ENCODE measurements around the gene OR1E2. TPM values are rescaled to one million over a fixed set of nuclear protein-coding genes. Genes with fewer than 3 reads are reported as not detected.
"Not testable (repeated sequence)": the region's sequence is repeated elsewhere in the genome, so short reads cannot be mapped to it uniquely, and the experiment has no call there.

Gene OR1E2, protein sequence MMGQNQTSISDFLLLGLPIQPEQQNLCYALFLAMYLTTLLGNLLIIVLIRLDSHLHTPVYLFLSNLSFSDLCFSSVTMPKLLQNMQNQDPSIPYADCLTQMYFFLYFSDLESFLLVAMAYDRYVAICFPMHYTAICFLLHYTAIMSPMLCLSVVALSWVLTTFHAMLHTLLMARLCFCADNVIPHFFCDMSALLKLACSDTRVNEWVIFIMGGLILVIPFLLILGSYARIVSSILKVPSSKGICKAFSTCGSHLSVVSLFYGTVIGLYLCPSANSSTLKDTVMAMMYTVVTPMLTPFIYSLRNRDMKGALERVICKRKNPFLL
- not detected in 2 replicates for total RNA-seq

DNA sequence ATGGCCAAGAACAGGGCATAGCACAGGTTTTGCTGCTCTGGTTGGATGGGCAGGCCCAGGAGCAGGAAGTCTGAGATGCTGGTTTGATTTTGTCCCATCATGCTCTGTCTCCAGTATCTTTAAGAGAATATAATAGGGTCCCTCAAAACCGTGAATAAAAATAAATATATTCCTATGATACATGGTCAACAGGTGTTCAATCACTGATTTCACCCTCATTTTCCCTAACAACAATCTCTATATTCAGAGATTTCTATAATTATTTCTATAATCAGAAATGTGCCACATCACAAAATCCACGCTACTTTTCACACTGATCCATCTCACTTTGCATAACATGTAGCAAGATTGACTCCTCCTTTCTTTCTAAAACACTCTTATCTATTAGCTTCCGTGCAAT is at the start of gene OR1E2:
Gene OR1E2 (minus strand): TSS at position 101 of the 400 bp plus-strand sequence. CDS start 0 bp downstream, at position 101.
- DNase-seq = no peak

DNA sequence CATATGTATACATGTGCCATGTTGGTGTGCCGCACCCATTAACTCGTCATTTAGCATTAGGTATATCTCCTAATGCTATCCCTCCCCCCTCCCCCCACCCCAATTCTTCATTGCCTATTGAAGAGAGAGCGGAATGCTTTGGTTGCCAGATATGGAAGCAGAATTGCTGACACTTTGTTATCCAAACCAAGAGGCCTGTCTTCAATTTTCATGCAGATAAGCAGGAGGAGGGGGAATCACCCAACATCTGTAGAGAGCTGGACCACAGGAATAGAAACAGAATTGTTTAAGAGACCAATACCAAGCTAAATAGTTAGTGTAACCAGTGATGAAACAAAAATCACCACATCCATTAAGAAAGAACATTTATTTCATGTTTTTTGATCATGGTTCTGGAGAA is 49.2 kb upstream of the OR1E2 start:
- no peak for DNase-seq

DNA sequence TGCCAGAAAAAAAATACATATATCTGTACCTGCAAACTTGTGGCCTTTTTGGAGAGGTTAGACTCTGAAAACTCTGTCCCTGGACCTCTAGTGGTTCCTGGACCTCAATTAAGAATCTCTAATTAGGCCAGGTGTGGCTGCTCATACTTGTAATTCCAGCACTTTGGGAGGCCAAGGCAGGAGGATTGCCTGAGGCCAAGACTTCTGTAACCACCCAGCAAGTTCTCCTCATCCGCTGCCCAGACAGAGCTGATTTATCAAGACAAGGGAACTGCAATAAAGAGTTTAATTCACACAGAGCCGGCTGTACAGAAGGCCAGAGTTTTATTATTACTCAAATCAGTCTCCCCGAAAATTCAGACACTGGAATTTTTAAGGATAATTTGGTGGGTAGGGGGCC is 46.3 kb upstream of the OR1E2 start:
- no peak for DNase-seq

DNA sequence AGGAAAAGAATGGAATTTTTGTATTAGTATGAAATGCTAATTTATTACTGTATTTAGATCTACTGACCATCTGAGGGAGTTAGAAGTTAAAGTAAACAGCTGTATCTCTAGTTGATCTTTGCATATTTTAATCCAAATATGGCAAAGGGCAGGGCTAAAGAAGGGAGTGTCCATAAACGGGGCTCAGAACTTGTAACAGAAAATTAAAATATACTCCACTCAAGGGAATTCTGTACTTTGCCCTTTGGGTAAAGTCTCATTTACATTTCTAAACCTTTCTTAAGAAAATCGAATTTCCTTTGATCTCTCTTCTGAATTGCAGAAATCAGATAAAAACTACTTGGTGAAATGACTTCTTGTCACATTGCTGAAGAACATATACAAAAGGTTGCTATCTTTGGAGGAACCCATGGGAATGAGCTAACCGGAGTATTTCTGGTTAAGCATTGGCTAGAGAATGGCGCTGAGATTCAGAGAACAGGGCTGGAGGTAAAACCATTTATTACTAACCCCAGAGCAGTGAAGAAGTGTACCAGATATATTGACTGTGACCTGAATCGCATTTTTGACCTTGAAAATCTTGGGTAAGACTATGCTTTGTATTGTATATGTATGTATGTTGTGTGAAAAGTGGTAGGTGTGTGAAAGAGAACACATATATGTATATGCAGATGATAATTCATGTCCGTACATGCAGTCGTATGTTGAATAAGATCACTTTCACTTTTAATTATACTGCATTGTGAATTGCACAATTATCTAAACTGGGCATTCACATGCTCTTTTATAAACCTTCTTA is 42.4 kb upstream of the OR1E2 start, which contains the start of gene ASPA:
Gene ASPA (plus strand): TSS at position 186 of the 799 bp plus-strand sequence. CDS start 163 bp downstream, at position 349.
- no peak for DNase-seq

DNA sequence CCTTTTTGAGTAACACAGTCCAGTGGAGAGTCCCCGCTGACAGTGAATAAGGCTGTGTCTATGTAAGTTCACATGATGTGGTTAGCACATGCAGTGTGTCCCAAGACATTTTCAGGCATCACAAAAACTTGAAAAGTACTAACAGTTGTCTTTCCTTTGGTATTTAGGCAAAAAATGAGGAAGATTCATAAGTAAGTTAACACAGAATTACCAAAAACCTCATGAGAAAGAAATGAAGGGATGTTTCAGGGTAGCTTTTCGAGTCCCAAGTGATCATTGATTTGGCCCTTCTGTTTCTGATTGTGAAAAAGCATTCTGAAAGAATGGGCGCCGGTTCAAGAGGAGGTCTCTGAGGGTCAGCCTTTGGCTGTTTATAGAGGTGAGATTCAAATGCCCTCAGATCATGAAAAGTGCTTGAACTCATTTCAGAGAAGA is 41.6 kb upstream of the OR1E2 start:
- no peak for DNase-seq

DNA sequence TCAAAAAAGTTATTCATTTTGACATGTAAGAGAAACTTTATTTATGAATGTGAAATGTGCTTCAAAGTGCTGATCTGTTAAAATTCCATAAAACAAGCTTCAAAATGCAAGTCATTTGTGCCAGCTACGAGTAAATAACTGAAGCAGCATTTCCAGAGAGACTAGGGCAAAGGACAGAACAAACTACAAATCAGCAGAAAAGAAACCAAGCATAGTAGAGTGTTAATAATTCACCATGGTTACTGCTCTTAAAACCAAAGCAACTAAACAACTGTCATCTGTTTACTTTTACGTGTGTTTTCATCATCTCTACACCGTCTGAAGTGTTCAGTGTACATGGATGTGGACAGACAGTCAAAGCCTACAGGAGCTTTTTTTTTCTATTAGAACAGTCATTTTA is 40.6 kb upstream of the OR1E2 start:
- DNase-seq = no peak

DNA sequence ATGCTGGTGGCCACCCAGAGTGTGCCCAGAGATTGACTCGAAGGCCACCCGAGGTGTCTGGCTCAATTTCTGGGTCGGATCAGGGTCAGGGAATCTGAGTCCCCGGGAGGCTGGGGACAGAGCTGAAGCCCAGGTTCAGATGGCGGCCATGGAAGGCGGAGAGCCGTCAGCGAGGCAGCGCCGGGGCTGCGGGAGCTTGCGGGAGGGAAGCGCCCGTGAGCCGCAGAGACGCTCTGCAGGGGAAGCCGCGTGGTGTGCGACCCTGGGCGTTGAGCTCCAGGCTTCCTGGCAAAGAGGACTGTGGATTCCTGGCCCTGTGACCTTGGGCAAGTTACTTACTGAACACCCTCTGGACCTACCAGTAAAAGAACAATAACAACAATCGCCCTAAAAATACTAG is 38.5 kb upstream of the OR1E2 start:
- no peak for DNase-seq

DNA sequence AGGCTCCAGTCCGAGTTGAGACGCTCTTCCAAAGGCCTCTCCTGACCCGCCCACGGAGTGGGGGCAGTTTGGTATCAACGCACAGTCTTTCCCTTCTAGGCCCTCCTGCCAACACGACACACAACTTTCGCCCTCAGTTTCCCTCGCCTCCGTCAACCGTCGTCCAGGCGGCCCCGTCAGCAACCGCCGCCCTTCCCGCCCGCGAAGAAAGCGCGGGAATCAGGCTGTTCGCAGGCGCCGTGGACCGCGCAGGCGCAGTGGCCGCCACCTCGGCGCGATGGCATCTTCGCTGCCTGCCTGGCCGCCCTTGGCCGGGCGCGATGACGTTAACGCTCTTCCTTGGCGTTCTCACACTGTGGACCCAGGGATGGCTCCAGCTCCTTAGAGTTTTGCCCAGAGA is 38.0 kb upstream of the OR1E2 start, which contains the start of gene SPATA22:
Gene SPATA22 (minus strand): TSS at position 221 of the 400 bp plus-strand sequence. CDS start 2,494 bp downstream, outside the sequence.
- DNase-seq = no peak

DNA sequence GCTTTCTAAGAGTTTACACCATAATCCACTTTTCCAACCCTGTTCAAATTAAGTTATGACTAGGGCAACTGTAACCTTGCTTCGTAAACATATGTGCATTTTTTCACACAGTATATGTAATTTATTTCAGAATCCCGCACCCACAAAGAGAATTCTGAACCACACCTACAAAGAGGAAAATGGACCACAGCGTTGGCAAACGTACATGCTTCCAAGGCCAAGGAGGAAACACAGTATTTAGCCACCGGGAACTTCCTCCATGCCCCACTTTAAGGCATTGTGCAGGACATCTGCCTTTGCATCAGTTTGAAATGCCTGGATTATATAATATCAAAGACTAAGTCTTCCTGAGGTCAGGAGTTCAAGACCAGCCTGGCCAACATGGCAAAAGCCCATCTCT is 35.9 kb upstream of the OR1E2 start:
- no peak for DNase-seq

DNA sequence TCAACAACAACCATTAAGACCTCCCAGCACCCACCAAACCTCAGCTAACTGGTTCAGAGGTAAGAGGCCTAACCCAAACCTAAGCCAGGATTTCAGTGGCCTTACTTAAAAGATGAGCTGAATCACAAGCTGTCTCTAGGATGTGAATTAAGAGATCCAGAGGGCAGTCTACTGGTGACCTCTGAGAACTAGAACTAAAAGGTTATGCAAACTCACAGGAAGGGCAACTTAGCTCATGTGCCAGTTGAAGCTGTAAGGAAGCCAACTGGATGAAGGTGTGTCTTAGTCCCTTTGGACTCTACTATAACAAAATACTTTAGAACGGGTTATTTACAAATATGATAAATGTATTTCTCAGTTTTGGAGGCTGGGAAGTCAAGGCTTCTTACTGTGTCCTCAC is 32.7 kb upstream of the OR1E2 start:
- not testable (repeated sequence) for DNase-seq

DNA sequence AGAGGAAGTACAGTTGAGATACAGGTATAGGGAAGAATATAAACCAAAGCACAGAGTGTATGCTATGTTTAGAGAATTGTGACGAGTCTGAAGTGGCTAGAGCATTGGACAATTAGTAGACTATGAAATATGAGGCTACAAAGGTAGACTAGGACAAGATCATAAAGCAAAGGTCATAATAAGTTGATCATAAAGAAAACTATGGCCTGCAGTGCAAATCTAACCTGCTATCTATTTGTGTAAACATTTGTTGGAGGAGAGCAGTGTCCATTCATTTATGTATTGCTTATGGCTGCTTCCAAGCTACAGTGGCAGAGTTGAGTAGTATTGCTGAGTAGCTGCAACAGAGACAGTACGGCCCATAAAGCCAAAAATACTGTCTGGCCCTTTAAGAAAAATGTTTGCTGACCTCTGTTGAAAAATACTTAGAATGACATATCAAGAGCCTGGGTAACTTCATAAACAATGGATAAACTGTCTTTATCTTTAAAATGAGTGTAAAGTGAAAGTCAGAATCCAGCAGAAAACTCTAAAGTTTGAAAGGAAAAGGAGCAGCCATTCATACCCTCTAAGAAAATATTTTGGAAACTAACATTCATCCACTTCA is 14.5 kb upstream of the OR1E2 start:
- no peak for DNase-seq

DNA sequence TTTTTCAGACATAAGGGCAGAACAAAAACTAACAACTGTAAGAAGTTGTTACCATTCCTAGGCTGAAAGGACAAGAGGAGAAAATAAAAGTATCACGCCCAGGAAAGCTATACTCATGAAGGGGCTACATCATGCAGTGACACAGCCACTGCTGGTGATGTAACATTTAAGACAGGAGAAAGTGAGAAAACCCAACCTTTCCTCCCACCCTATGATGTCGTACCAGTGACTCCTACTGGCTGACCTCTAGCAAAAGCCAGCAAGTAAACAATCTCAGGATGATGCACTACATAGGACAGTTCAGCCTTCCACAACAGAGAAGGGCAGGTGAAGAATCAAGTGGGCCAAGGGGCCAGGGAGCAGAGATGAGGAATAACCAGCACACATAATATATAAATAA is 14.0 kb upstream of the OR1E2 start:
- DNase-seq = no peak

DNA sequence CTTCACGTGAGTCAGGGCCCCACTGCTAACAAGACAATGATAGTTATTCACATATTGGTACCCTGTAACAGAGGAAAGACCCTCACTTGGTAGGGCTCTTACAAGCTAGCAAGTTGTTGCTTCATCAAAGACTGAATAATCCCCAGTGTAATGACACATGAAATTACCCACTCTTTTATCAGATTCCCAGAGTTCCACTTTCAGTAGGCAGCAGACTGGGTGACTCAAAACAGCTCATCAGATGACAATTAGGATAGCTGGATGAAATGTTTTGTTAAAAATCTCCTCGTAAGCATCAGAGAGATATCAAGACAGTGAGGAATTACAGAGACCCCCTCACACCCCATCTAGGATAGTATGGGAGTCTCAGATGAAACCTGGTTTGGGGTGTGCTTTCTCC is 6.8 kb upstream of the OR1E2 start:
- no peak for DNase-seq

DNA sequence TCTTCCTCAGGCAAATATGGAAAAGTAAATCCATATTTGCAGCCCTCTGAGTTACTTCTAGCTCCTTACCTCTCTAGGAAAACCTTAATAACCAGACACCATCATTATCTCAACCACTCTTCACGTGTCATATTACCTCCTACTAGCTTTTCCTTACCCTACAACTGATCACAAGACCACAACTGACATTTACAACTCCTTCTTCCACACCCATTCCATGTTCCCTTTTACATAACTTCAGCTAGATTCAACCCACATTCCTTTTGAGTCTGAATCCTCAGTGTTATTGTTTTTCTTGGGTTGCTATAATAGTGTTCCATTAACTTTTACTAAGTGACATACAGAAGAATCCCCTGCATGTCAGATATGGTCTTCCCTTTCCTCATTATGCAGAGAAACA is 4.7 kb upstream of the OR1E2 start:
- no peak for DNase-seq

DNA sequence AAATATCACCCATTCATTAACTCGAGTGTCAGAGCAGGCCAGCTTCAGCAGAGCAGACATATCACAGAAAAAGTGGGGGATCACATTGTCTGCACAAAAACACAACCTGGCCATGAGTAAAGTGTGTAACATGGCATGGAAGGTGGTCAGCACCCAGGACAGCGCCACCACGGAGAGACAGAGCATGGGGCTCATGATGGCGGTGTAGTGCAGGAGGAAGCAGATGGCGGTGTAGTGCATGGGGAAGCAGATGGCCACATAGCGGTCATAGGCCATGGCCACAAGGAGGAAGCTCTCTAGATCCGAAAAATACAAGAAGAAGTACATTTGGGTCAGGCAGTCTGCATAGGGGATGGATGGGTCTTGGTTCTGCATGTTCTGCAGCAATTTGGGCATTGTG is 426 bp downstream of the OR1E2 start:
- not testable (repeated sequence) for DNase-seq

DNA sequence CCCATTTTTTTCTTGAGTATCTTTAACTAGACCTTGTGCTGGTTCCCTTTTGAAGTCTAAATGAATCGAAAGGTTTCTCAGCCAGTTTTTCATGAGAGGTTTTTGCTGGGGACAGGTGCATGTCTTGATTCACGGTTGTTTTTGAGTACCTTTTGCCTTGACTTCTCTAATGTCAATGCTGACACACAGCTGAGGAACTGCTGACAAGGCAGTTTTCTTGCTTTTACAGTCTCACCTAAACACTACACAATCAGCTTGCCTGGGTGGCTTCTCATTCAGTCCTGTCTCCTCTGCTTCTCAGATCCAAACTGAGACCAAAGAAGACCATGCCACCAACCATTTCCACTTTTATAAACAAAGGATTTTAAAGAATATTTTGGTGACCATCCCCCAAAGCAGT is 15.4 kb downstream of the OR1E2 start:
- no peak for DNase-seq

DNA sequence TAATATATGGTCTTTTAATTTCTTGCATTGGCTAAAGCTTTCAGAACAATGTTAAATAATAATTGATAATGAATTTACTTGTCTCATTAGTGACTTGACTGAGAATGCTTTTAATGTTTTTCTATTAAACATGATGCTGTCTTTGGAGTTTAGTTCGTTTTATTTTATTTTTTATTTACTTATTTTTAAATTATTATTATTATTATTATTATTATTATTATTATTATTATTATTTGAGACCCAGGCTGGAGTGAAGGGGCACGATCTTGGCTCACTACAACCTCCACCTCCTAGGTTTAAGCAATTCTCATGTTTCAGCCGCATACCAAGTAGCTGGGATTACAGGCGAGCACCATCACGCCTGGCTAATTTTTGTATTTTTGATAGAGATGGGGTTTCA is 18.0 kb downstream of the OR1E2 start:
- no peak for DNase-seq

DNA sequence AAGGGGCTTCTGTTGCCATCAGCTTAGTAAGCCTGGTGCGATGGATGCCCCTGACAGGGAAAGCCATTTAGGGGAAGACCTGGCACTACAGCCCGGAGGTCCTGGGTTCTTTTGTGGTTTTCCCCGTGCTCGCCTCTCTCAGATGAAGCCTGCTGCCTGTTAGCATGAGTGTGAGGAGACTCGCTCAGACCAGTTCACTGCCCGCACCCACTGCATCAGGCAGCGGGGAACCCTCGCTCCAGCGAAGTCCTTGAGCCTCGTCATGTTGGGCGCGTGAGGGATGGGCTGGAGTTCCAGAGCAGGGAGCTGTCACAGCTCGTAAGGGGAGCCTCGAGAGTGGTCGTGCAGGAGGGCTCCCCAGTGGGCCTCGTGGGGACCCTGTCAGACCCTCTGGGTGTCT is 21.4 kb downstream of the OR1E2 start:
- DNase-seq = not testable (repeated sequence)

DNA sequence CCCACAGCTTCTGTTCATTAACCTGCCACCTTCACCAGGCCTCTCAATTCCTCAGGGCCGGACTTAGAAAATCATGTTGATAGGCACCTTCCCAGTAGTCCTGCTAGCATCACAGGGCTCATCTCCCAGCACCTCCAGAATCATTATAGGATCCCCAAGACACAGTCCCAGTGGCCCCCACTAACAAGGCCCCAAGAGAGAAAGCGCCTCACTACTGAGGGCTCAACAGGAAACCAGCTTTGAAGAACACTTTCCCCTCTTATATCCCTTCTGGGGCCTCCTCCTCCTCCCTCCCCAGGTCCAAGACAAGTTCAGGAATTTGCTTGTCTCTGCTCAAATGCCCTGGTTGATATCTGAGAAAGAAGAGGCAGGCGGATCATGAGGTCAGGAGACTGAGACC is 22.6 kb downstream of the OR1E2 start, which contains the start of gene OR3A3:
Gene OR3A3 (plus strand): TSS at position 301 of the 400 bp plus-strand sequence.
- DNase-seq = no peak

DNA sequence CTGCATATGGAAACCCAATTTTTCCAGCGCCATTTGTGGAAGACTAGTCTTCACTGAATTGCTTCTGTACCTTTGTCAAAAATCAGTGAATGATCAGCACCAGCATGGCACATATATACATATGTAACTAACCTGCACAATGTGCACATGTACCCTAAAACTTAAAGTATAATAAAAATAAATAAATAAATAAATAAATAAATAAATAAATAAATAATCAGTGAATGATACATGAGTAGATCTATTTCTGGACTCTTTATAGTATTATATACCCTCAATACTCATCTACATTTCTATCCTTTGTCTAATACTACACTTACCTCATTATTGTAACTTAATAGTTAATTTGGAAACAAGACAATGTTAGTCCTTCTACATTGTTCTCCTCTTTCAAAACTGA is 29.8 kb downstream of the OR1E2 start:
- DNase-seq = not testable (repeated sequence)

DNA sequence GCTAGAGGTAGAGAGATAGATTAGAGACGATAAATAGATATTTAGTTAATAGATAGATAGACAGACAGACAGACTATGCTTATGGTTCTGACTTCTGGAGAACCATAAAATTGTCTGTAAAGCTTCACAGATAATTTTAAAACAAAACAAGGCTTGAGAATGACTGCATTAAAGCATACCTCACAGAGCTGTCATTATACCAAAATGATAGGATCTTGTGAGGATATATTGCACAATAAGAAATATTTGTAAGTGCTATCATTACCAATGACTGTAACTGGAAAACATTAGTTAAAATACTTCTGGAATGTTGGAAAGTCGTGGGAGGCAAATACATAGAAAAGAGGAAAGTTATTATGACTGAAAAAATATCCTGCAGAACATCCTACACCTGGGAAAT is 31.9 kb downstream of the OR1E2 start:
- DNase-seq = no peak

DNA sequence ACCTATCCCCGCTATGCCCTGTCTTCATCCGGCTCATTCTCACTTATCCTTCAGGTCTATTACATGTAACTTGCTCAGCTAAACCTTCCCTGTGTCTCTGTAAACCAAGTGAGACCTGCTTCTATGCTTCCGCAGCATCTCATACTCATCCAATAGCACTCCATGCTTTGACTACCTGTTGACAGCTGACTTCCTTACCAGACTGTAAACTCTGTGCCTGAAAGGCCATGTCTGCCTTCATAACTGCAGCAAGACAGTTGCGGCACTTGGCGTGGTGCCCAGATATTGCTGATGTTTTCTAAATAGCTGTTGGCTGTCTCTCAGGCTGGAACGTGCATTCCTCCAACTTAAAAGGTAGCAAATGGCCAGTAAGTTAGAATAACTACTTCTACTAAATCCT is 33.6 kb downstream of the OR1E2 start:
- DNase-seq = no peak

DNA sequence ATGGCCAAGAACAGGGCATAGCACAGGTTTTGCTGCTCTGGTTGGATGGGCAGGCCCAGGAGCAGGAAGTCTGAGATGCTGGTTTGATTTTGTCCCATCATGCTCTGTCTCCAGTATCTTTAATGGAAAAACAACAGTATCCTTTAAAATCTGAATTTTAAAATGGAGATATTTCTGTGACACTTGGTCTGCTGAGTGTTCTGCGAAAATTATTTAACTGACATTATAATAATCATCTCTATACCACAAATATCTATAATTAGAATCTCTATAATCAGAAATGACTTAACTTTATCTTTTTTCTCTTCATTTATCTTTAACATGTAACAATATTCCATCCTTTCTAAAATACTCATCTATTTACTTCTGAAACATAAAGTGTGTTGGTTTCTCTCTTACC is 35.3 kb downstream of the OR1E2 start, which contains the start of gene OR1E1:
Gene OR1E1 (minus strand): TSS at position 101 of the 400 bp plus-strand sequence. CDS start 0 bp downstream, at position 101.
- no peak for DNase-seq

Data from dermis blood vessel endothelial cell (primary cell).